Naive B cell (primary cell): ENCODE data around the gene PI3. TPM values are rescaled to one million over a fixed set of nuclear protein-coding genes. Genes with fewer than 3 reads are reported as not detected.
"Not testable (repeated sequence)": the region's sequence is repeated elsewhere in the genome, so short reads cannot be mapped to it uniquely, and the experiment has no call there.

Experiments used
- ATAC-seq, 2 donors: fragments of 150-1000 bp; cut with Tn5 transposase; 2 replicates each; pipeline ENCODE4 v1.10.0; 2021; ENCODE audit warnings: low read depth in 2 of 2, mild to moderate bottlenecking in 2 of 2, moderate library complexity in 2 of 2
- DNase-seq: peaks from one replicate; pipeline ENCODE4 v3.0.0; 2022
- H3K27ac Mint-ChIP-seq, 6 donors: one replicate each; pipeline ENCODE4 v1.8.0; 2020 to 2022; ENCODE audit warnings: mild to moderate bottlenecking in 6 of 6, mixed read lengths in 6 of 6, moderate library complexity in 5 of 6, inconsistent platforms in 2 of 6
- H3K27me3 Mint-ChIP-seq, 3 donors: one replicate each; pipeline ENCODE4 v1.8.0; 2021 to 2022; ENCODE audit warnings: mixed read lengths in 3 of 3, mild to moderate bottlenecking in 1 of 3
- H3K36me3 Mint-ChIP-seq, 2 donors: one replicate each; pipeline ENCODE4 v1.8.0; 2020 to 2022; ENCODE audit warnings: mixed read lengths in 2 of 2, inconsistent platforms in 1 of 2, mild to moderate bottlenecking in 1 of 2
- H3K4me1 Mint-ChIP-seq, 3 donors: one replicate each; pipeline ENCODE4 v1.8.0; 2020 to 2022; ENCODE audit warnings: mixed read lengths in 3 of 3, inconsistent platforms in 1 of 3, mild to moderate bottlenecking in 1 of 3, moderate library complexity in 1 of 3
- H3K4me3 Mint-ChIP-seq, 8 donors: one replicate each; pipeline ENCODE4 v1.8.0; 2020 to 2022; ENCODE audit warnings: mild to moderate bottlenecking in 8 of 8, mixed read lengths in 8 of 8, moderate library complexity in 8 of 8, inconsistent platforms in 2 of 8
- H3K9me3 Mint-ChIP-seq, 7 donors: one replicate each; pipeline ENCODE4 v1.8.0; 2020 to 2022; ENCODE audit warnings: mixed read lengths in 7 of 7, mild to moderate bottlenecking in 5 of 7, inconsistent platforms in 2 of 7, moderate library complexity in 1 of 7
- polyA plus RNA-seq, 6 donors: library from polyadenylated mRNA; unstranded; fragments of 300-500 nt; fragmentation: Illumina TruSeq; gene quantifications; one replicate each; pipeline ENCODE4 v1.2.3, GENCODE V29; 2021; ENCODE audit warnings: low read depth in 6 of 6

PI3 gene, protein sequence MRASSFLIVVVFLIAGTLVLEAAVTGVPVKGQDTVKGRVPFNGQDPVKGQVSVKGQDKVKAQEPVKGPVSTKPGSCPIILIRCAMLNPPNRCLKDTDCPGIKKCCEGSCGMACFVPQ
- polyA plus RNA-seq, result not detected

DNA sequence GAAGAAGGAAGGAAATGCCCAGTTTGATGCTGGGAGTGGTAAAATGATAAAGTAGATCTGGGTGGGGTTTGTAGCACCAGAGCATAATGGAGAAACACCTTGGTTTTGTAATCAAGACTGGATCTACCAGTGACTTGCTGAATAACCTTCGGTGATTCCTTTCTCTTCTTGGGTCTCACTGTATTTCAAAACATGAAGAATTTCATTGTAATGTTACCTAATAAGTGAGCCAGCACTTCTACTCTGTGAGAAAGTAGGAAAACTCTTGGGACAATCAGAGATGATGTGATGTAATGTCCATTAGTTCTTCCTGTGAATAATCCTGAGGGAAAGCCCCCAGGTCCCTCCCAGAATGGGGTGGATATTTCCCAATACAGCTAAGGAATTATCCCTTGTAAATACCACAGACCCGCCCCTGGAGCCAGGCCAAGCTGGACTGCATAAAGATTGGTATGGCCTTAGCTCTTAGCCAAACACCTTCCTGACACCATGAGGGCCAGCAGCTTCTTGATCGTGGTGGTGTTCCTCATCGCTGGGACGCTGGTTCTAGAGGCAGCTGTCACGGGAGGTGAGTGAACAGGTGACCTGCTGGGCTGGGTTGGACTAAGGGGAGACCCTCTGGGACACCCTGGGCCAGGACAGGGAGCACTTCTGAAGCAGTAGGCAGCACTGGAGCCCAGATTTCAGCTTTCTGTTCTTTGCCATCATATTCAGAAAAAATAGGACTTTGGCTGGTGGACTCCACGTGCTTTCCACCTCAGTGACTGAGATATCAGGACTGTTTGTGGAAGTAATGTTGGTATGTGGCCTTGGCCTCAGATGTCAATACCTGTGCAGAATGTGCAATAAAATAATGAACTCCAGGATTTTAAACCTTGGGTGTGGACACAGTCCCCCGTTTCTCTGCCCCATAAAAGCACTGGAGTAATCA, at the start of gene PI3:
TSS of gene PI3 (plus strand) at position 469 of the 931 bp plus-strand sequence. CDS start at position 490, 21 bp downstream.
- ATAC-seq (no peak), DNase-seq (no peak)
- H3K9me3 Mint-ChIP-seq, result peaks cover 0 to 5% (median 0%) of the 10 kb centered on the region in 7 donors
- no peaks in the 10 kb centered on the region for H3K36me3 Mint-ChIP-seq
- H3K27me3 Mint-ChIP-seq, result peaks cover 20 to 36% (median 25%) of the 10 kb centered on the region in 3 donors
- H3K4me3 Mint-ChIP-seq, result no peak within 1 kb of the TSS
- H3K4me1 Mint-ChIP-seq, result no peaks in the 10 kb centered on the region
- no peak within 1 kb of the TSS for H3K27ac Mint-ChIP-seq

DNA sequence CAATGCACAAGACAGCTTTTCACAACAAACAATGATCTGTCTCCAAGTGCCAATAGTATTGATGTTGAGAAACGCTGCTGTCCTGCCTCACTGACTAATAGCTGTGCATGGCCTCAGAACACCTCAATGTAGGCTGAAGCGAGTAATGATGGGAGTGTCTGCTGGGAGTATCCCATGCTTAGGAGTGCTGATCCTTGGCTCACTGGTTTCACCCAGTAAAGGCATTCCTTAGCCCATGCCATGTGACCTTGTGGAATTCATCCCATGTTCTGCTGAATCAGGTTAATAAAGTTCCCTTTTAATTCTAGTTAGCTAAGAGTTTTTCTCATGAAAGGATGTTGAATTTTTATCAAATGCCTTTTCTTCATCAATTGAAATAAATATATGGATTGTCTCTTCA, 46.6 kb upstream of the PI3 start:
- no peak for DNase-seq
- no peak overlapping the region for H3K4me3 Mint-ChIP-seq
- H3K36me3 Mint-ChIP-seq, result no peaks in the 10 kb centered on the region
- peaks cover 55 to 67% (median 56%) of the 10 kb centered on the region in 3 donors for H3K27me3 Mint-ChIP-seq
- no peaks in the 10 kb centered on the region for H3K4me1 Mint-ChIP-seq
- H3K27ac Mint-ChIP-seq, result no peak overlapping the region
- ATAC-seq, result no peak
- peaks cover 0 to 3% (median 0%) of the 10 kb centered on the region in 7 donors for H3K9me3 Mint-ChIP-seq

DNA sequence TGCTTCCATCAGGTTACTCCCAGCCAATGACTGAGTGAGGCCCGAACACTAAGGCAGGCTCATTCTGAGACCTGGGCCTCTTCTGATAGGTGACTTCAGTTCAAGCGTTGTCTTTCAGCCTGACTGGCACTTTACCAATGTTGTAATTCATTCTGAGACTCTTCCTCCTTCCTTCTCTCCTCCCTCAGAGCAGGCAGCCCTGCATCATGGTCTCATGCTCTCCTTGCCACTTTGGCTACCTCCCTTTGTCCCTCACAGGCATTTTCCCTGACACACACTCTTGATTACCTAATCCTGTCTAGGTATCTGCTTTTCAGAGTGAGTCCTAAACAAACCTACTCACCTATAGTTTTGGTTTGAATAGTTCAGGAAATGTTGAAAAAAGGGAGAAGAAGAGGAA, 37.8 kb upstream of the PI3 start:
- Mint-ChIP-seq H3K9me3 (peaks cover 0 to 6% (median 2%) of the 10 kb centered on the region in 7 donors), H3K27me3 (peaks cover 22 to 47% (median 34%) of the 10 kb centered on the region in 3 donors), H3K4me3 (no peak overlapping the region), H3K27ac (no peak overlapping the region), H3K36me3 (no peaks in the 10 kb centered on the region), H3K4me1 (no peaks in the 10 kb centered on the region)
- no peak for ATAC-seq
- no peak for DNase-seq

DNA sequence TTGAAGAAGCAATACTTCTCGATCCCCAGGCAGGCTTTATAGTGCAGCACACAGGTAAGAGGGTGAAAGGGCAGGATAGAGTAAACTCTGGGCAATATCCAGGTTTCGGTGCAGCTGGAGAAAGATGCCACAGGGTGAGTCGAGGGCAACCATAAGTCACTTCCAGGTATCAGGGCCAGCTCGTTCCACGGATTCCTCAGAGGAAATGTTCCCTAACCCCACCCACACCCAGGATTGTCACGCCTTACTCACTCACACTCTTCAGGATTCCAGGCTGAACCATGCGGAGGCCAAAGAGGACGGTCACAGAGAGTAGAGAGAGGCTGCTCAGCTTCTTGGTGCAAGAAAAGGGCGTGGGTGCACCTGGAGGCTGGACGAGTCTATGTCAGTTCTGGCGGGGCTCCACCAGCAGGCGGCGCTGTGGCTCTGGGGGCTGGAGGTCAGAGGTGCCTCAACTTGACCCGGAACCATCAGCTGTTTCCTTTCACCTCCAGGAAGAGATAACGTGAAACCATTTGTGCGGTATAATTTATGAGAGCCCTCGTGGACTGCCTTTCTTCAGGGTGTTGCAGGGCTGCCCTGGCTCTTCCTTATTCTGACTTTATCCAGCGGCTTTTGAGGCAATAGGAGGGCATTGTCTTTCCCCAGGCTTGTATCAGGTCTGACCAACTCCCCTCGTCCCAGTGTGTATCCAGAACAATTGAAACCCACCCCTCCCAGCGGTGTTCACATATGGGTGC, 36.0 kb upstream of the PI3 start:
- Mint-ChIP-seq H3K9me3 (peaks cover 0 to 6% (median 2%) of the 10 kb centered on the region in 7 donors), H3K4me1 (no peaks in the 10 kb centered on the region), H3K27me3 (peaks cover 7 to 35% (median 23%) of the 10 kb centered on the region in 3 donors), H3K27ac (no peak overlapping the region), H3K36me3 (no peaks in the 10 kb centered on the region), H3K4me3 (no peak overlapping the region)
- ATAC-seq, result peak; percentile 25 to 27
- peak; percentile 14 for DNase-seq

DNA sequence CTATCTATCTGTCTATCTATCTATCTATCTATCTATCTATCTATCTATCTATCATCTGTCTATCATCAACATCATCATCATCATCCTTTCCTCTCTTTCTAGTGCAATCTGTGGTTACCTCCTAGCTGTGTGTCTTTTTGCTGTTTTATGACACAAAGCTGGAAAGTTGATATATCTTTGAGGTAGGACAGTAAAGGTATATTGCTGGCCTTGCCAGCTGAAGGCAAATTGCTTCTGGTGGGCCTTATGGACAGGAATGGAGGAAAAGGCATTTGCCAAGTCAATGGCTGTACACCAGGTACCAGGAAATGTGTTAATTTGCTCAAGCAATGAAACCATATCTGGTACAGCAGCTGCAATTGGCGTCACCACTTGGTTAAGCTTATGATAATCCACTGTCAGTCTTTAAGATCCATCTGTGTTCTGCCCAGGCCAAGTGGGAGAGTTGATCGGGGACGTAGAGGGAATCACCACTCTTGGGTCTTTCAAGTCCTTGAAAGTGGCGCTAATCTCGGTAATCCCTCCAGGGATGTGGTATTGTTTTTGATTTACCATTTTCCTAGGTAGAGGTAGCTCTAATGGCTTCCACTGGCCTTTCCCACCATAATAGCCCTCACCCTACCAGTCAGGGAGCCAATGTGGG, 34.8 kb upstream of the PI3 start:
- H3K27ac Mint-ChIP-seq, DNase-seq, H3K4me3 Mint-ChIP-seq, H3K9me3 Mint-ChIP-seq, ATAC-seq, H3K4me1 Mint-ChIP-seq, H3K36me3 Mint-ChIP-seq: not testable (repeated sequence)
- H3K27me3 Mint-ChIP-seq, result peaks cover 0 to 32% (median 20%) of the 10 kb centered on the region in 3 donors

DNA sequence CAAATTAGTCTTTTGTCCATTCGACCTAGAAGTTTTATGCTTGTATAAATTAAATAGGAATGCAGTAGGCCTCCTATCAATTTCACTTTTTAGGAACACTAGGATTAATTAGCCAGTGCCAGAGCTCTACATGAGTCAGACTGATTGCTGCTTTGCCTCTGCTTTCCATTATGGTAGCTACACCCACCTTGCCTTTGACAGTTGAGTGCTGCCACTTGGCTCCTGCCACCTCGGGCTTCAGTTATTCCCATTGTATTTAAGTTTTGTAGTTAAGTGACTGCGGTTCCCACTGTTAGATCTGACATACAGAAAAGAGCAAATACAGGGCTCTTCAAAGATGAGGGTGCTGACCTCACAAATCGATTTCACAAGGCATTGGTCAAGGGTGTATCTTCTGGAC, 33.9 kb upstream of the PI3 start:
- Mint-ChIP-seq H3K4me3 (no peak overlapping the region), H3K9me3 (no peaks in the 10 kb centered on the region), H3K27ac (no peak overlapping the region), H3K4me1 (no peaks in the 10 kb centered on the region), H3K36me3 (no peaks in the 10 kb centered on the region), H3K27me3 (peaks cover 6 to 33% (median 19%) of the 10 kb centered on the region in 3 donors)
- DNase-seq (no peak), ATAC-seq (no peak)

DNA sequence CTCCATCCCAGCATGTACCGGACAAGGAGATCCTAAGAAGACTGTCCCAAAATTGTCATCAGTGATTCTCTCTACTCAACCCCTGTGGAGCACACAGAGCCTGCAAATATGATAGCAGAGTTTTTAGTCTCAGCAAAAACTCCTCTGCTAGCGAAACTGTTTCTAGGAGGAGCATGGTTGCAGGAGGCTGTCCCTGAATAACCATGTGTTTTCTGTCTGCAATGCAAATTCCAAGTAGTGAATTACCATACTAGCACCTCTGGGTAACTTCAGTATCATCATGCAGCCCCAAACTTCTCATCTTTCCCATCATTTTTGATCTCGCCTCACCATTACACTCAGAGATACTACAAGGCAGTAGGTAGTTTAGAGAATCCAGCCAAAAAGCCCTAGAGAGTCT, 25.6 kb upstream of the PI3 start:
- peaks cover 30 to 65% (median 49%) of the 10 kb centered on the region in 3 donors for H3K27me3 Mint-ChIP-seq
- no peak for ATAC-seq
- no peak overlapping the region for H3K27ac Mint-ChIP-seq
- H3K9me3 Mint-ChIP-seq, result no peaks in the 10 kb centered on the region
- H3K4me1 Mint-ChIP-seq, result peaks cover 0 to 8% (median 5%) of the 10 kb centered on the region in 3 donors
- H3K4me3 Mint-ChIP-seq, result no peak overlapping the region
- no peaks in the 10 kb centered on the region for H3K36me3 Mint-ChIP-seq
- no peak for DNase-seq

DNA sequence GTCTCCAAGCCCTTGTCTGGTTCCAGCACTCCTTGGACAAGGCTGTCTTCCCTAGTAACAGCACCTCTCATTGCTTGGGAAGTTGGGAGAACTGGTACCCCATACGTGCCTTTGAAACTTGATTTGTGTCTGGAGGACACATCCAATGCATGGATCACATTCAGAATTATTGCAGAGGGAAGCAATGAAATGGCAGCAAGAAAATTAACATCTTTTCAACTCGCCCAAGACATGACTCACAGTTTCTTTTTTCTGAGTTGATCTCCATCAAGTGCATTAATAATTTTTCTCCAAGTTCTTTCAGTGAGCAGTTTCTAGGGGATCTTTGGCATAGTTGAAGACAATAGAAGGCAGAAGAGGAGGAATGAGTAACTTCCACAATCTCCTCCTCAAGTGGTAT, 22.3 kb upstream of the PI3 start:
- Mint-ChIP-seq H3K4me1 (peaks cover 5 to 20% (median 6%) of the 10 kb centered on the region in 3 donors), H3K9me3 (peaks cover 5 to 29% (median 12%) of the 10 kb centered on the region in 7 donors), H3K27ac (no peak overlapping the region), H3K27me3 (peaks cover 36 to 61% (median 50%) of the 10 kb centered on the region in 3 donors), H3K4me3 (no peak overlapping the region), H3K36me3 (peaks cover 6 to 11% of the 10 kb centered on the region in 2 donors)
- DNase-seq (no peak), ATAC-seq (no peak)

DNA sequence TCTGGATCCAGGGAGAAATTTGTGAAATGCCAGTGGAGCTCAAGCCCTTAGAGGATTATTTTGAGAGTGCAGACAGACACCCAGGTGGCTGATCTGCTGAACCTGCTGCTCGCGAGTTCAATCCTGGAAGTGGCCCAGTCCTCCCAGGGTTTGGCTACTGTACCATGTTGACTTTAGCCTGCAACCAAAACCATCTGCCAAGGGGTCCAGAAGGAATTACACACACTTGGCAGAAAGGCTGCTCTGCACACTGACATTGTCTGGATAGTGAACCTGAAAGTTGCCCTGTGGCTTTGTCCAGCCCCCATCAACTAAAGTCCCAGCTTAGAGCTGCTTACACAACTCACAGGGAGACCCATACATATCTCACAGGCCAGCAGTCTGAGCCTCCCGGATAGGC, 21.6 kb upstream of the PI3 start:
- Mint-ChIP-seq H3K27me3 (peaks cover 32 to 65% (median 52%) of the 10 kb centered on the region in 3 donors), H3K4me1 (peaks cover 5 to 20% (median 6%) of the 10 kb centered on the region in 3 donors), H3K9me3 (peaks cover 5 to 36% (median 14%) of the 10 kb centered on the region in 7 donors), H3K4me3 (no peak overlapping the region), H3K36me3 (peaks cover 6 to 12% of the 10 kb centered on the region in 2 donors), H3K27ac (peak overlapping the region in 1 of 6 donors; percentile 24)
- ATAC-seq, result no peak
- DNase-seq, result no peak

DNA sequence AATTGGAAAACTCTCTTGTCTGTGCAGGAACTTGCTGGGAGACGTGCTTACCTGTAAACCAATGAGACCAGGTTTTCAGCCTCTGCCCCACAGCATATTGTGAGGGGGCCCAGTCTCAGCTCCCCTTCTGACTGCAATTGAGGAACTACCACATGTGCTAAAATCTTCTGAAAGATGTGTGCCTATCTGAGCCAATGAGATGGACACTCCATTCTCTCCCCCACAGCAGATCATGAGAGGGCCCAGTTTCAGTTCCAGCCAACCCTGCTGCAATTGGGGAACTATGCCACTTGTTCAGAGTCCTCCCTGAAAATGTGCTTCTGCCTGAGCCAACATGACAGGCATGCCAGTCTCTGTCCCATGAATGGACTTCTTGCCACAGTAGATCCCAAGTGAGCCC, 20.9 kb upstream of the PI3 start:
- peaks cover 6 to 18% of the 10 kb centered on the region in 2 donors for H3K36me3 Mint-ChIP-seq
- H3K27me3 Mint-ChIP-seq, result peaks cover 29 to 64% (median 52%) of the 10 kb centered on the region in 3 donors
- peak; percentile 13 for DNase-seq
- H3K9me3 Mint-ChIP-seq, result peaks cover 10 to 42% (median 20%) of the 10 kb centered on the region in 7 donors
- peak; percentile 71 to 78 for ATAC-seq
- peaks cover 5 to 20% (median 6%) of the 10 kb centered on the region in 3 donors for H3K4me1 Mint-ChIP-seq
- peak overlapping the region in 1 of 6 donors; percentile 13 for H3K27ac Mint-ChIP-seq
- no peak overlapping the region for H3K4me3 Mint-ChIP-seq

DNA sequence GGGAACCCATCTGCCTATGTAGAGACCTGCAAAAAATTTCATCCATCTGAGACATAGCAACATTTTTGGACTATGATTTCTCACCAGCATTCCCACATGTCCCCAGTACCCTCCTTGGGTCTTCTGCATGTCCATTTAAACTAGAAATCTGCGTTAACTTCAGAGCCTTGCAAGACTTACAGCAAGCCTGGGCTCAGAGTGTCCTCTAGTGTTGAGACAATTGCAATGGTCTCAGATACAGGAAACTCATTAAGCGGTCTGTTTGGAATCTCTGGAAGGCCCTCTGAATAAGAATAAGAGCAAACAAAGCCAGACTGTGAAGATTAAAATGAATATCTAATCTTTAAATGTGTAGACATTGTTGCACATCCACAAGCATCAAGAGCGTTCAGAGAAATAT, 20.5 kb upstream of the PI3 start:
- H3K27me3 Mint-ChIP-seq, result peaks cover 30 to 64% (median 48%) of the 10 kb centered on the region in 3 donors
- peaks cover 5 to 20% (median 6%) of the 10 kb centered on the region in 3 donors for H3K4me1 Mint-ChIP-seq
- H3K36me3 Mint-ChIP-seq, result peaks cover 6 to 22% of the 10 kb centered on the region in 2 donors
- DNase-seq, result no peak
- peaks cover 14 to 47% (median 24%) of the 10 kb centered on the region in 7 donors for H3K9me3 Mint-ChIP-seq
- peak overlapping the region in 1 of 6 donors; percentile 13 for H3K27ac Mint-ChIP-seq
- no peak overlapping the region for H3K4me3 Mint-ChIP-seq
- ATAC-seq, result no peak

DNA sequence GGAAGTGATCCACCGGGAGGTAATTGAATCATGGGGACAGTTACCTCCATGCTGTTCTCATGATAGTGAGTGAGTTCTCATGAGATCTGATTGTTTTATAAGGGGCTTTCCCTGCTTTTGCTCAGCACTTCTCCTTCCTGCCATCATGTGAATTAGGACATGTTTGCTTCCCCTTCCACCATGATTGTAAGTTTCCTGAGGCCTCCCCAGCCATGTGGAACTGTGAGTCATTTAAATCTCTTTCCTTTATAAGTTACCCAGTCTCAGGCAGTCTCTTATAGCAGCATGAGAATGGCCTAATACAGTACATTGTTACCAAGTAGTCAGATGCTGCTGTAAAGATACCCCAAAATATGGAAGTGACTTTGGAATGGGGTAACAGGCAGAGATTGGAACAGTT, 19.9 kb upstream of the PI3 start:
- H3K27me3 Mint-ChIP-seq, result peaks cover 24 to 58% (median 42%) of the 10 kb centered on the region in 3 donors

More for the DNA sequence above, 19.9 kb upstream of the PI3 start:
- Mint-ChIP-seq H3K4me3 (peak overlapping the region in 1 of 8 donors; percentile 7), H3K4me1 (peaks cover 5 to 20% (median 6%) of the 10 kb centered on the region in 3 donors), H3K36me3 (peaks cover 6 to 24% of the 10 kb centered on the region in 2 donors), H3K9me3 (peaks cover 15 to 52% (median 25%) of the 10 kb centered on the region in 7 donors), H3K27ac (peak overlapping the region in 1 of 6 donors; percentile 7)
- not testable (repeated sequence) for DNase-seq, ATAC-seq
